ENCODE measurements around the gene SLC2A5.

SLC2A5 gene

GRCh38 chr1:8987881-8988617 lies 81.4 kb downstream of the SLC2A5 start:
- TF ChIP-seq REST (IDR thresholded peaks at IDR 0.05; ENCODE audit: insufficient read depth in 1 of 2, low read depth in 2 of 2, low read length in 2 of 2), result no peak
- TF ChIP-seq POLR2AphosphoS5 (IDR thresholded peaks at IDR 0.05; ENCODE audit: low read depth, low read length), result no peak
- no peak for TF ChIP-seq SIN3A (IDR thresholded peaks at IDR 0.05; ENCODE audit: borderline replicate concordance, insufficient read depth, low read length)
- no peak for TF ChIP-seq TAF1 (IDR thresholded peaks at IDR 0.05; ENCODE audit: borderline replicate concordance, insufficient read depth, low read length)
- TF ChIP-seq FOXP2 (optimal IDR thresholded peaks at IDR 0.05; ENCODE audit: borderline replicate concordance, extremely low read depth, extremely low read length, insufficient read depth), result no peak

- TF ChIP-seq TAF1 (IDR thresholded peaks at IDR 0.05; ENCODE audit: borderline replicate concordance, insufficient read depth, low read length) (no peak), REST (IDR thresholded peaks at IDR 0.05; ENCODE audit: insufficient read depth in 1 of 2, low read depth in 2 of 2, low read length in 2 of 2) (no peak), POLR2AphosphoS5 (IDR thresholded peaks at IDR 0.05; ENCODE audit: low read depth, low read length) (no peak), SIN3A (IDR thresholded peaks at IDR 0.05; ENCODE audit: borderline replicate concordance, insufficient read depth, low read length) (no peak), FOXP2 (optimal IDR thresholded peaks at IDR 0.05; ENCODE audit: borderline replicate concordance, extremely low read depth, extremely low read length, insufficient read depth) (no peak)
These were observed 82.6 kb downstream of the SLC2A5 start for GRCh38 chr1:8986814-8987190.

- no peak for TF ChIP-seq FOXP2 (optimal IDR thresholded peaks at IDR 0.05; ENCODE audit: borderline replicate concordance, extremely low read depth, extremely low read length, insufficient read depth)
- TF ChIP-seq REST (IDR thresholded peaks at IDR 0.05; ENCODE audit: insufficient read depth in 1 of 2, low read depth in 2 of 2, low read length in 2 of 2), result no peak
- TF ChIP-seq POLR2AphosphoS5 (IDR thresholded peaks at IDR 0.05; ENCODE audit: low read depth, low read length), result no peak
- TF ChIP-seq SIN3A (IDR thresholded peaks at IDR 0.05; ENCODE audit: borderline replicate concordance, insufficient read depth, low read length), result no peak
- no peak for TF ChIP-seq TAF1 (IDR thresholded peaks at IDR 0.05; ENCODE audit: borderline replicate concordance, insufficient read depth, low read length)
These were observed 83.3 kb downstream of the SLC2A5 start for GRCh38 chr1:8985915-8986813.

All from PFSK-1 (cell line).